Memory B cell (primary cell): ENCODE measurements around the gene SLITRK5.

Experiments used
- ATAC-seq: fragments of 150-1000 bp; cut with Tn5 transposase; 2 replicates; pipeline ENCODE4 v1.10.0; 2021; ENCODE audit warnings: low read depth, mild to moderate bottlenecking, moderate library complexity
- DNase-seq, 2 donors: peaks; one replicate each; pipeline ENCODE4 v3.0.0; 2022; ENCODE audit warnings: low spot score in 2 of 2
- H3K27ac Mint-ChIP-seq: one replicate; pipeline ENCODE4 v1.8.0; 2022; ENCODE audit warnings: mild to moderate bottlenecking, moderate library complexity, mixed read lengths
- H3K27me3 Mint-ChIP-seq: one replicate; pipeline ENCODE4 v1.8.0; 2022; ENCODE audit warnings: mixed read lengths
- H3K36me3 Mint-ChIP-seq: one replicate; pipeline ENCODE4 v1.8.0; 2022; ENCODE audit warnings: mild to moderate bottlenecking, mixed read lengths
- H3K4me1 Mint-ChIP-seq: one replicate; pipeline ENCODE4 v1.8.0; 2022; ENCODE audit warnings: mixed read lengths
- H3K4me3 Mint-ChIP-seq: one replicate; pipeline ENCODE4 v1.8.0; 2022; ENCODE audit warnings: mild to moderate bottlenecking, moderate library complexity, mixed read lengths
- H3K9me3 Mint-ChIP-seq: one replicate; pipeline ENCODE4 v1.8.0; 2022; ENCODE audit warnings: mixed read lengths

Gene SLITRK5

GRCh38 chr13:87677496-87678371, 6.6 kb downstream of the SLITRK5 start:
- Mint-ChIP-seq H3K4me3 (peak overlapping the region; percentile 48), H3K9me3 (no peaks in the 10 kb centered on the region), H3K4me1 (no peaks in the 10 kb centered on the region), H3K27ac (no peak overlapping the region), H3K27me3 (peaks cover 12% of the 10 kb centered on the region), H3K36me3 (no peaks in the 10 kb centered on the region)
- ATAC-seq = no peak
- DNase-seq = no peak

- no peak overlapping the region for H3K4me3 Mint-ChIP-seq
- no peak overlapping the region for H3K27ac Mint-ChIP-seq
- H3K36me3 Mint-ChIP-seq = no peaks in the 10 kb centered on the region
- peaks cover 12% of the 10 kb centered on the region for H3K27me3 Mint-ChIP-seq
- H3K4me1 Mint-ChIP-seq = no peaks in the 10 kb centered on the region
- no peak for DNase-seq
- H3K9me3 Mint-ChIP-seq = no peaks in the 10 kb centered on the region
- ATAC-seq = no peak
These were observed 7.2 kb downstream of the SLITRK5 start for GRCh38 chr13:87678372-87678752.

GRCh38 chr13:87680298-87680697, 9.1 kb downstream of the SLITRK5 start:
- Mint-ChIP-seq H3K36me3 (no peaks in the 10 kb centered on the region), H3K9me3 (no peaks in the 10 kb centered on the region), H3K27ac (no peak overlapping the region), H3K4me1 (no peaks in the 10 kb centered on the region), H3K27me3 (peaks cover 6% of the 10 kb centered on the region), H3K4me3 (no peak overlapping the region)
- ATAC-seq (no peak), DNase-seq (no peak)

- Mint-ChIP-seq H3K9me3 (no peaks in the 10 kb centered on the region), H3K27ac (no peak overlapping the region), H3K36me3 (no peaks in the 10 kb centered on the region), H3K4me3 (no peak overlapping the region), H3K4me1 (no peaks in the 10 kb centered on the region), H3K27me3 (no peaks in the 10 kb centered on the region)
- ATAC-seq = no peak
- DNase-seq = no peak
These were observed 13.9 kb downstream of the SLITRK5 start for GRCh38 chr13:87684850-87685742.

- no peaks in the 10 kb centered on the region for H3K4me1 Mint-ChIP-seq
- no peaks in the 10 kb centered on the region for H3K36me3 Mint-ChIP-seq
- ATAC-seq = no peak
- H3K9me3 Mint-ChIP-seq = peaks cover 1% of the 10 kb centered on the region
- no peaks in the 10 kb centered on the region for H3K27me3 Mint-ChIP-seq
- no peak for DNase-seq
- no peak overlapping the region for H3K4me3 Mint-ChIP-seq
- no peak overlapping the region for H3K27ac Mint-ChIP-seq
These were observed 25.3 kb downstream of the SLITRK5 start for GRCh38 chr13:87696458-87696857.

GRCh38 chr13:87698268-87698667, 27.1 kb downstream of the SLITRK5 start:
- DNase-seq (no peak), ATAC-seq (no peak)
- H3K4me3 Mint-ChIP-seq = no peak overlapping the region
- no peak overlapping the region for H3K27ac Mint-ChIP-seq
- H3K9me3 Mint-ChIP-seq = peaks cover 3% of the 10 kb centered on the region
- no peaks in the 10 kb centered on the region for H3K36me3 Mint-ChIP-seq
- H3K4me1 Mint-ChIP-seq = no peaks in the 10 kb centered on the region
- H3K27me3 Mint-ChIP-seq = no peaks in the 10 kb centered on the region

GRCh38 chr13:87709947-87710346, 38.8 kb downstream of the SLITRK5 start:
- Mint-ChIP-seq H3K27me3 (no peaks in the 10 kb centered on the region), H3K36me3 (no peaks in the 10 kb centered on the region), H3K27ac (no peak overlapping the region), H3K4me1 (no peaks in the 10 kb centered on the region), H3K9me3 (peaks cover 7% of the 10 kb centered on the region), H3K4me3 (no peak overlapping the region)
- no peak for ATAC-seq
- DNase-seq = no peak

- Mint-ChIP-seq H3K9me3 (peaks cover 5% of the 10 kb centered on the region), H3K27ac (no peak overlapping the region), H3K36me3 (no peaks in the 10 kb centered on the region), H3K27me3 (no peaks in the 10 kb centered on the region), H3K4me3 (no peak overlapping the region), H3K4me1 (no peaks in the 10 kb centered on the region)
- no peak for ATAC-seq
- no peak for DNase-seq
These were observed 40.8 kb downstream of the SLITRK5 start for GRCh38 chr13:87712012-87712411.
